Measurements from ENCODE around the gene TEX14.

Gene TEX14

GRCh38 chr17:58632324-58633314 lies 59.2 kb downstream of the TEX14 start:
- TF ChIP-seq, protein P1, sequence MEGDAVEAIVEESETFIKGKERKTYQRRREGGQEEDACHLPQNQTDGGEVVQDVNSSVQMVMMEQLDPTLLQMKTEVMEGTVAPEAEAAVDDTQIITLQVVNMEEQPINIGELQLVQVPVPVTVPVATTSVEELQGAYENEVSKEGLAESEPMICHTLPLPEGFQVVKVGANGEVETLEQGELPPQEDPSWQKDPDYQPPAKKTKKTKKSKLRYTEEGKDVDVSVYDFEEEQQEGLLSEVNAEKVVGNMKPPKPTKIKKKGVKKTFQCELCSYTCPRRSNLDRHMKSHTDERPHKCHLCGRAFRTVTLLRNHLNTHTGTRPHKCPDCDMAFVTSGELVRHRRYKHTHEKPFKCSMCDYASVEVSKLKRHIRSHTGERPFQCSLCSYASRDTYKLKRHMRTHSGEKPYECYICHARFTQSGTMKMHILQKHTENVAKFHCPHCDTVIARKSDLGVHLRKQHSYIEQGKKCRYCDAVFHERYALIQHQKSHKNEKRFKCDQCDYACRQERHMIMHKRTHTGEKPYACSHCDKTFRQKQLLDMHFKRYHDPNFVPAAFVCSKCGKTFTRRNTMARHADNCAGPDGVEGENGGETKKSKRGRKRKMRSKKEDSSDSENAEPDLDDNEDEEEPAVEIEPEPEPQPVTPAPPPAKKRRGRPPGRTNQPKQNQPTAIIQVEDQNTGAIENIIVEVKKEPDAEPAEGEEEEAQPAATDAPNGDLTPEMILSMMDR (conservative IDR thresholded peaks at IDR 0.05; ENCODE audit: low read depth, low read length), result no peak
- DNase-seq (ENCODE audit: low read depth), result no peak

DNA sequence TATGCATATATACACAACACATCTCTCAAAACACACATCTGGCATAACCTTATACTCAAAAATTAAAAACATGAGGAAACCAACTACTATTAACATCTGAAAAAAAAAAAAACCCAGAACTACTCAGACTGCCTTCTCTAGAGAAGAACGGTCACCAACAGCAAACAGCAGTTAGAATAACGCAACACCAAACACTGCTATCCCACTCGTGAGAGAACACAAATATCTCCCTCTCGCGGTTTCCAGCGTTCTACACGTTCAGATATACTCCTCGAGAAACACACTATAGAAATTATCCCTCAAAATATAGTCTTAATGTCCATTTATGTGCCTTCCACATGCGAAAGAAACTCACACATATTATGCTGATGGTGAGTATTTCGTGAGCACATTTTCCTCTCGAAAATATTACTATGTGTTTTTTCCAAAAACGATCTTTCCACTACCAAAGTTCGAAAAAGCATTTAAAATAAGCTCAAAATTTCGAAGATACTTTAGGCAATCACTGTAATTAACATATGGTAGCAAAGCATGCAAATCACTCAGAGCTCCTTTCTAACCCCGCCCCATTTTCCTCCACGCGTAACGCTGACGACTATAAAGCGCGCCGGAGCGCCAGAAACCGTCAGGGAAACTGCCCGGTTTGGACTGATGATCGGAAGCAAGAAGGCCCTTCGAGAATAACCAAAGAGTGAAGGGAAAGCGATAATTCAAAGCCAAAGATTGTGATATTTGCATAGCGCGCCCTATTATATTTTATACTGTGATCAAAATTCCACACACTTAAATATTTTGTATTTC lies 60.1 kb downstream of the TEX14 start:
- peak; percentile 100 for DNase-seq (ENCODE audit: low read depth)
- TF ChIP-seq, protein P1 (conservative IDR thresholded peaks at IDR 0.05; ENCODE audit: low read depth, low read length), result peak; percentile 38
- peak overlapping the region; percentile 51 for H3K4me3 ChIP-seq (ENCODE audit: low read depth, low read length)

More at GRCh38 chr17:58632324-58633314, 59.2 kb downstream of the TEX14 start:
- H3K4me3 ChIP-seq (ENCODE audit: low read depth, low read length), result peak overlapping the region; percentile 51

DNA sequence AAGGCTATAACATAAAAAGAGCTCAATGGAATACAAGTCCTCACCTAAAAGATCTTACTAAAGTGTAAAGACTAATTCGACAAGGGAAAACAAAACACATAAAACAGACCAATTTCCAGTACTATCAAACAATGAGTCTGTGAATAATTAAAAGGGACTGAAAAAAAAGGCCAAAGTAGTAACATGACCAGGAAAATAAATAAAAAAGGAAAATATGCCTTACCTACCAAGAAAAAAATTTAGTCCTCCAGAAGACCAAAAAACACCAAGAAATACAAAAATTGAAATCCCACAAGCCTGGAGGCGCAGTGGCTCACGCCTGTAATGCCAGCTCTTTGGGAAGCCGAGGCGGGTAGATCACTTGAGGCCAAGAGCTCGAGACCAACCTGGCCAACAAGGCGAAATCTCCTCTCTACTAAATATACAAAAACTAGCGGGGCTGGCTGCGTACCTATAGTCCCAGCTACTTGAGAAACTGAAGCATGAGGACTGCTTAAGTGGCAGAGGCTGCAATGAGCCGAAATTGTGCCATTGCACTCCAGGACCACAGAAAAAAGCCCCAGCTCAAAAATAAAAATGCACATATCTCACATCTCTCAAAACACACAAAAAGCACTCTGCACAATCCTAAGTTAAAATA lies 60.8 kb downstream of the TEX14 start:
- DNase-seq (ENCODE audit: low read depth), result no peak
- TF ChIP-seq, protein P1 (conservative IDR thresholded peaks at IDR 0.05; ENCODE audit: low read depth, low read length), result no peak
- no peak overlapping the region for H3K4me3 ChIP-seq (ENCODE audit: low read depth, low read length)

DNA sequence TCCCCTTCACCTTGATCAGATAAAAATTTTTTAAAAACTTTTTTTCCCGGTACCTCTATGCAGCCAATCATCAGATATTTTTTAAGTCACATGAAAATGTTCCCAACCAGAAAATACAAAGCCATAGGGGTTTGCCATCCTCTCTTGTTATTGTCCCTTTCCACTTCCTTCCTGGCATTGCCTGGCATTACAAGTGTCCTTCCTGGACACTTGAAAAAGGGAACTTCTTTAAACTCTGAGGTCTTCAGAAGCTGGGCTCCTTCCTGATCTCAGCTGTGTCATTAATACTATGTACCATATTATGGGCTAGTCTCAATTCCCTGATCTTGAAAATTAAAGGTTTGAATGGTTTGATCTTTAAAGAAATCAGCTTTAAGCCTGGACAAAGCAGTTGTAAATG lies 64.9 kb downstream of the TEX14 start:
- DNase-seq (ENCODE audit: low read depth), result no peak
- TF ChIP-seq, protein P1 (conservative IDR thresholded peaks at IDR 0.05; ENCODE audit: low read depth, low read length), result no peak
- no peak overlapping the region for H3K4me3 ChIP-seq (ENCODE audit: low read depth, low read length)

GRCh38 chr17:58624751-58625150 lies 67.1 kb downstream of the TEX14 start:
- peak; percentile 17 for DNase-seq (ENCODE audit: low read depth)
- TF ChIP-seq, protein P1 (conservative IDR thresholded peaks at IDR 0.05; ENCODE audit: low read depth, low read length), result no peak

GRCh38 chr17:58621174-58621573 lies 70.7 kb downstream of the TEX14 start:
- DNase-seq (ENCODE audit: low read depth), result no peak
- H3K4me3 ChIP-seq (ENCODE audit: low read depth, low read length), result no peak overlapping the region
- TF ChIP-seq, protein P1 (conservative IDR thresholded peaks at IDR 0.05; ENCODE audit: low read depth, low read length), result no peak

More at GRCh38 chr17:58624751-58625150, 67.1 kb downstream of the TEX14 start:
- no peak overlapping the region for H3K4me3 ChIP-seq (ENCODE audit: low read depth, low read length)

Measured in choroid plexus epithelial cell (primary cell).